Parathyroid adenoma (tissue), 2 donors: Measurements from ENCODE around the gene ABAT.
A peak's percentile ranks its signal among the peaks of the same experiment; 100 is the strongest.
"Not testable (repeated sequence)": the region's sequence is repeated elsewhere in the genome, so short reads cannot be mapped to it uniquely, and the experiment has no call there.

Source experiments
- H2AFZ ChIP-seq: fragments of 300-600 bp; sonication (generic); one replicate; pipeline ENCODE4 v1.7.0; 2017; ENCODE audit warnings: antibody characterized with exemption, mild to moderate bottlenecking
- H3K27ac ChIP-seq: fragments of 300-600 bp; sonication (generic); one replicate; pipeline ENCODE4 v1.7.0; 2017
- H3K27me3 ChIP-seq: fragments of 300-600 bp; sonication (generic); one replicate; pipeline ENCODE4 v1.7.0; 2017; ENCODE audit warnings: low read length; ENCODE audit not compliant: control insufficient read depth, insufficient read depth
- H3K36me3 ChIP-seq: fragments of 300-600 bp; sonication (generic); one replicate; pipeline ENCODE4 v1.7.0; 2017; ENCODE audit warnings: low read length; ENCODE audit not compliant: control insufficient read depth, insufficient read depth
- H3K4me1 ChIP-seq: fragments of 300-600 bp; sonication (generic); one replicate; pipeline ENCODE4 v1.7.0; 2017; ENCODE audit warnings: control low read depth
- H3K4me2 ChIP-seq: fragments of 300-600 bp; sonication (generic); one replicate; pipeline ENCODE4 v1.7.0; 2017; ENCODE audit warnings: low read length
- H3K4me3 ChIP-seq: fragments of 300-600 bp; sonication (generic); one replicate; pipeline ENCODE4 v1.7.0; 2017; ENCODE audit warnings: low read depth, low read length
- H3K79me2 ChIP-seq: fragments of 300-600 bp; sonication (generic); one replicate; pipeline ENCODE4 v1.7.0; 2017; ENCODE audit warnings: control low read depth
- H3K9ac ChIP-seq: fragments of 300-600 bp; sonication (generic); one replicate; pipeline ENCODE4 v1.7.0; 2017; ENCODE audit warnings: mild to moderate bottlenecking
- H3K9me3 ChIP-seq: fragments of 300-600 bp; sonication (generic); one replicate; pipeline ENCODE4 v1.7.0; 2017; ENCODE audit warnings: low read length; ENCODE audit not compliant: control insufficient read depth
- CTCF ChIP-seq: fragments of 300-600 bp; sonication (generic); IDR thresholded peaks from one replicate; pipeline ENCODE4 v1.7.0; 2017; ENCODE audit warnings: antibody characterized with exemption, mild to moderate bottlenecking
- donor health status: primary hyperparathyroidism.

The ABAT gene

GRCh38 chr16:8704098-8704497, 29.7 kb downstream of the ABAT start:
- H3K9ac ChIP-seq, result no peak overlapping the region
- H3K4me3 ChIP-seq, result no peak overlapping the region
- H3K27ac ChIP-seq, result no peak overlapping the region
- no peaks in the 10 kb centered on the region for H3K36me3 ChIP-seq
- no peak overlapping the region for H2AFZ ChIP-seq
- no peak overlapping the region for H3K4me2 ChIP-seq
- H3K79me2 ChIP-seq, result no peaks in the 10 kb centered on the region
- H3K27me3 ChIP-seq, result no peaks in the 10 kb centered on the region
- H3K9me3 ChIP-seq, result no peaks in the 10 kb centered on the region
- no peaks in the 10 kb centered on the region for H3K4me1 ChIP-seq
- TF ChIP-seq CTCF, result no peak

- not testable (repeated sequence) for H3K4me1 ChIP-seq, H3K79me2 ChIP-seq, H3K9ac ChIP-seq, H3K4me3 ChIP-seq, H3K4me2 ChIP-seq, H3K27me3 ChIP-seq, H3K9me3 ChIP-seq, H3K27ac ChIP-seq, H3K36me3 ChIP-seq, H2AFZ ChIP-seq
Observed at GRCh38 chr16:8705100-8705822, 30.8 kb downstream of the ABAT start.

GRCh38 chr16:8708536-8708935, 34.1 kb downstream of the ABAT start:
- H3K9ac ChIP-seq, result no peak overlapping the region
- H3K36me3 ChIP-seq, result no peaks in the 10 kb centered on the region
- no peak overlapping the region for H3K27ac ChIP-seq
- no peak overlapping the region for H3K4me3 ChIP-seq
- H3K4me2 ChIP-seq, result no peak overlapping the region
- H3K9me3 ChIP-seq, result no peaks in the 10 kb centered on the region
- TF ChIP-seq CTCF, result no peak
- H3K79me2 ChIP-seq, result no peaks in the 10 kb centered on the region
- H2AFZ ChIP-seq, result no peak overlapping the region
- peaks cover 2% of the 10 kb centered on the region for H3K4me1 ChIP-seq
- H3K27me3 ChIP-seq, result no peaks in the 10 kb centered on the region

GRCh38 chr16:8712589-8713361, 38.4 kb downstream of the ABAT start:
- H3K79me2 ChIP-seq, result no peaks in the 10 kb centered on the region
- TF ChIP-seq CTCF, result no peak
- no peaks in the 10 kb centered on the region for H3K36me3 ChIP-seq
- H3K27me3 ChIP-seq, result no peaks in the 10 kb centered on the region
- H3K4me1 ChIP-seq, result peaks cover 2% of the 10 kb centered on the region
- no peak overlapping the region for H3K27ac ChIP-seq
- H2AFZ ChIP-seq, result peak overlapping the region; percentile 79
- no peak overlapping the region for H3K4me3 ChIP-seq
- H3K9ac ChIP-seq, result no peak overlapping the region
- H3K9me3 ChIP-seq, result no peaks in the 10 kb centered on the region
- no peak overlapping the region for H3K4me2 ChIP-seq

GRCh38 chr16:8713635-8714172, 39.3 kb downstream of the ABAT start:
- Histone ChIP-seq H3K4me1 (peaks cover 2% of the 10 kb centered on the region), H3K9ac (no peak overlapping the region), H3K79me2 (no peaks in the 10 kb centered on the region), H3K27ac (no peak overlapping the region), H3K27me3 (no peaks in the 10 kb centered on the region), H3K9me3 (no peaks in the 10 kb centered on the region), H3K4me3 (no peak overlapping the region), H3K4me2 (no peak overlapping the region), H3K36me3 (no peaks in the 10 kb centered on the region), H2AFZ (peak overlapping the region; percentile 79)
- no peak for TF ChIP-seq CTCF
